Activated naive CD4-positive, alpha-beta T cell treated with anti-CD3 and anti-CD28 coated beads, Interleukin-2, amount 50 U/mL, for 24 hours (primary cell): ENCODE data around the gene SPOCK3.
"Not testable (repeated sequence)": the region's sequence is repeated elsewhere in the genome, so short reads cannot be mapped to it uniquely, and the experiment has no call there.

Experiments
- H3K27ac Mint-ChIP-seq: one replicate; pipeline ENCODE4 v1.8.0; 2021; ENCODE audit warnings: mild to moderate bottlenecking, mixed read lengths
- H3K27me3 Mint-ChIP-seq: one replicate; pipeline ENCODE4 v1.8.0; 2021; ENCODE audit warnings: mixed read lengths
- H3K36me3 Mint-ChIP-seq: one replicate; pipeline ENCODE4 v1.8.0; 2021; ENCODE audit warnings: mixed read lengths
- H3K4me1 Mint-ChIP-seq: one replicate; pipeline ENCODE4 v1.8.0; 2021; ENCODE audit warnings: mixed read lengths
- H3K4me3 Mint-ChIP-seq: one replicate; pipeline ENCODE4 v1.8.0; 2021; ENCODE audit warnings: mild to moderate bottlenecking, mixed read lengths
- H3K9me3 Mint-ChIP-seq: one replicate; pipeline ENCODE4 v1.8.0; 2021; ENCODE audit warnings: mixed read lengths

Gene SPOCK3

DNA sequence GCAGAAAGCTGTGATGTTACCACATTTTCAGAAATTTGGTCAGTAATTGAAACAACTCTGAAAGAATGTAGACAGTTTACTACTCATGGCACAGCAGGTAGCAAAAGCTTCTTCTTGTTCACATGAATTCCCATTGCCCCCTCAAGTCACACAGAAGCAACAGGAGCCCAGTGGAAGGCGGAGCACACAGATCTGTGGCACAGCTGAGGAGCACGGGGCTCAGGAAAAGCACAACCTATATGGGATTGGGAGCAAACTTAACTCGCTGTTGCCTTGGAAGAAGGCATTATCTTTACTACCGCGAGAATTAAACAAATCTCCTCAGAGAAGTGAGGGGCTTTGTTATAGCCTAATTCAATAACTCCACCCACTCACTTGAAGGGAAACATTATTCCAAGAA, 358.5 kb downstream of the SPOCK3 start:
- no peak overlapping the region for H3K4me3 Mint-ChIP-seq
- H3K27me3 Mint-ChIP-seq: no peaks in the 10 kb centered on the region
- no peaks in the 10 kb centered on the region for H3K36me3 Mint-ChIP-seq
- no peak overlapping the region for H3K27ac Mint-ChIP-seq
- H3K4me1 Mint-ChIP-seq: no peaks in the 10 kb centered on the region
- H3K9me3 Mint-ChIP-seq: peaks cover 10% of the 10 kb centered on the region

GRCh38 chr4:166862032-166862431, 372.3 kb downstream of the SPOCK3 start:
- no peaks in the 10 kb centered on the region for H3K4me1 Mint-ChIP-seq
- no peak overlapping the region for H3K27ac Mint-ChIP-seq
- peaks cover 6% of the 10 kb centered on the region for H3K9me3 Mint-ChIP-seq

DNA sequence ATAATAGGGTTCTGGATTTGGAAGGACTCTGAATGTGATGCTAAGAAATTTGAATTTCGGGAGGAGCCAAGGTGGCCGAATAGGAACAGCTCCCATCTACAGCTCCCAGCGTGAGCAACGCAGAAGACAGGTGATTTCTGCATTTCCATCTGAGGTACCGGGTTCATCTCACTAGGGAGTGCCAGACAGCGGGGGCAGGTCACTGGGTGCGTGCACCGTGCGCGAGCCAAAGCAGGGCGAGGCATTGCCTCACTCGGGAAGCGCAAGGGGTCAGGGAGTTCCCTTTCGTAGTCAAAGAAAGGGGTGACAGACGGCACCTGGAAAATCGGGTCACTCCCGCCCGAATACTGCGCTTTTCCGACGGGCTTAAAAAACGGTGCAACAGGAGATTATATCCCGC, 383.9 kb downstream of the SPOCK3 start:
- not testable (repeated sequence) for H3K9me3 Mint-ChIP-seq, H3K27ac Mint-ChIP-seq, H3K4me3 Mint-ChIP-seq, H3K36me3 Mint-ChIP-seq, H3K4me1 Mint-ChIP-seq, H3K27me3 Mint-ChIP-seq

More at GRCh38 chr4:166862032-166862431, 372.3 kb downstream of the SPOCK3 start:
- H3K36me3 Mint-ChIP-seq: no peaks in the 10 kb centered on the region
- no peaks in the 10 kb centered on the region for H3K27me3 Mint-ChIP-seq
- H3K4me3 Mint-ChIP-seq: no peak overlapping the region

DNA sequence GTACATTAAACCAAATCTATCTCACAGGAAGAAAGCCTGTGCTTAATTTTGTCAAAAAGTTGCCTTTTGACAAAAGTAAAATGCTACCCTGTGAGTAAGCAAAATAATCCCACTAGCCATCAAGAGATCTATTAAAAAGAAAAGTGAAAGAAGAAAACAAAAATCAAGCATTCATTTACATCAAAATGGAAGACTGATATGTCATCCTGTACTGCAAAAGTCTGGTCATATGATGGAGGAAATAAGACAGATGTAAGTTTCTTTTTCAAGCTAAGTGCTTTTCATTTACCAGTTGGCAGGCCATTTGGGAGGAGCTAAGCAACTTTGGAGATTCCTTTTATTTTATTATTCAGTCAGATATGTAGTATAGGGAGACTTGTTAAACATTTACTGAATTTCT, 387.4 kb downstream of the SPOCK3 start:
- Mint-ChIP-seq H3K36me3 (no peaks in the 10 kb centered on the region), H3K4me3 (no peak overlapping the region), H3K27me3 (no peaks in the 10 kb centered on the region), H3K4me1 (no peaks in the 10 kb centered on the region), H3K27ac (no peak overlapping the region), H3K9me3 (no peaks in the 10 kb centered on the region)

GRCh38 chr4:166842795-166843261, 391.5 kb downstream of the SPOCK3 start:
- Mint-ChIP-seq H3K4me1 (no peaks in the 10 kb centered on the region), H3K27me3 (no peaks in the 10 kb centered on the region), H3K36me3 (no peaks in the 10 kb centered on the region), H3K9me3 (peaks cover 3% of the 10 kb centered on the region), H3K27ac (no peak overlapping the region), H3K4me3 (no peak overlapping the region)

- Mint-ChIP-seq H3K36me3 (no peaks in the 10 kb centered on the region), H3K4me1 (no peaks in the 10 kb centered on the region), H3K27me3 (no peaks in the 10 kb centered on the region), H3K27ac (no peak overlapping the region), H3K9me3 (peaks cover 6% of the 10 kb centered on the region), H3K4me3 (no peak overlapping the region)
Measured at GRCh38 chr4:166839615-166840251, 394.6 kb downstream of the SPOCK3 start.

GRCh38 chr4:166838975-166839614, 395.2 kb downstream of the SPOCK3 start:
- Mint-ChIP-seq H3K9me3 (peaks cover 6% of the 10 kb centered on the region), H3K4me3 (no peak overlapping the region), H3K36me3 (no peaks in the 10 kb centered on the region), H3K27me3 (no peaks in the 10 kb centered on the region), H3K4me1 (no peaks in the 10 kb centered on the region), H3K27ac (no peak overlapping the region)

GRCh38 chr4:166836865-166837264, 397.4 kb downstream of the SPOCK3 start:
- no peak overlapping the region for H3K27ac Mint-ChIP-seq
- H3K4me1 Mint-ChIP-seq: no peaks in the 10 kb centered on the region
- H3K4me3 Mint-ChIP-seq: no peak overlapping the region
- no peaks in the 10 kb centered on the region for H3K36me3 Mint-ChIP-seq
- H3K27me3 Mint-ChIP-seq: no peaks in the 10 kb centered on the region
- peaks cover 9% of the 10 kb centered on the region for H3K9me3 Mint-ChIP-seq

DNA sequence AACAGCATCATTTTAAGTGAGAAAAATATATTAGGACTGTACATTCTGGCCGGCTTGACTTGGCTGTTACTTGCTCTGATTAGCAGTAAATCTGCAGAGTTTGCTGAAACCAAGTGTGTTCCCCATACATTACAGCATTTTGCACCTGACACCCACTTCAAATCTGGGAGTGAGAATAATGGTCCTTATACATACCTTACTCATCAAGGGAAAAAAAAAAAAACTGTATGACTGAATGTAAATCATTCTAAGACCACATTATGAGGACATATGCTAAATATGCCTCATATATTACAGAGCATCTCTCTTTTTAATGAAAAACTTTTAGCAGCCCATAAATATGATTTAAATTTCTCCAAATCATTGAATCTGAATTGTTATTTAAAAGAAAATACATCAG, 406.7 kb downstream of the SPOCK3 start:
- no peaks in the 10 kb centered on the region for H3K4me1 Mint-ChIP-seq
- H3K9me3 Mint-ChIP-seq: peaks cover 6% of the 10 kb centered on the region
- H3K36me3 Mint-ChIP-seq: no peaks in the 10 kb centered on the region
- no peak overlapping the region for H3K27ac Mint-ChIP-seq
- no peaks in the 10 kb centered on the region for H3K27me3 Mint-ChIP-seq
- H3K4me3 Mint-ChIP-seq: no peak overlapping the region

DNA sequence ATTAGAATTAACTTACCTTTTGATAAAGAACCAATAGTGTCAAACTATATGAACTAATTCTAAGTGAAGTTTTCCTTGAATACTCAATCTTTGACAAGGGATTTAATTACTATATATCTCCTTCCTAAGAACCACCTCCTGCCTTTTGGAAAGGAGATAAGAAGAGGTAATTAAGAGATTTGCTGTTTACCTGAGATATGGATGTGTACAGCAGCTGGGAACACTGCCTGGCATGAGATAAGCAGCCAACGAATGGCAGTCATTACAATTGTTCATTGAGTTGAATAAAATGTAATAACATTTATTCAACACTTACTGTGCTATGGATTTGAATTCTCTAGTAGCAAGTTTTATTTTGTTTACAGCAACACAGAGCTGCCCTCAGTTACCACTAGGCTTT, 407.1 kb downstream of the SPOCK3 start:
- peaks cover 6% of the 10 kb centered on the region for H3K9me3 Mint-ChIP-seq

GRCh38 chr4:166823848-166824247, 410.4 kb downstream of the SPOCK3 start:
- Mint-ChIP-seq H3K27ac (no peak overlapping the region), H3K4me1 (no peaks in the 10 kb centered on the region)

More for the DNA sequence above, 407.1 kb downstream of the SPOCK3 start:
- no peaks in the 10 kb centered on the region for H3K4me1 Mint-ChIP-seq
- no peaks in the 10 kb centered on the region for H3K27me3 Mint-ChIP-seq
- H3K4me3 Mint-ChIP-seq: no peak overlapping the region
- no peaks in the 10 kb centered on the region for H3K36me3 Mint-ChIP-seq
- H3K27ac Mint-ChIP-seq: no peak overlapping the region

GRCh38 chr4:166823126-166823525, 411.2 kb downstream of the SPOCK3 start:
- H3K27me3 Mint-ChIP-seq: no peaks in the 10 kb centered on the region
- no peaks in the 10 kb centered on the region for H3K4me1 Mint-ChIP-seq
- H3K4me3 Mint-ChIP-seq: no peak overlapping the region
- H3K27ac Mint-ChIP-seq: no peak overlapping the region
- H3K9me3 Mint-ChIP-seq: no peaks in the 10 kb centered on the region
- H3K36me3 Mint-ChIP-seq: no peaks in the 10 kb centered on the region

More at GRCh38 chr4:166823848-166824247, 410.4 kb downstream of the SPOCK3 start:
- Mint-ChIP-seq H3K9me3 (no peaks in the 10 kb centered on the region), H3K4me3 (no peak overlapping the region), H3K27me3 (no peaks in the 10 kb centered on the region), H3K36me3 (no peaks in the 10 kb centered on the region)

DNA sequence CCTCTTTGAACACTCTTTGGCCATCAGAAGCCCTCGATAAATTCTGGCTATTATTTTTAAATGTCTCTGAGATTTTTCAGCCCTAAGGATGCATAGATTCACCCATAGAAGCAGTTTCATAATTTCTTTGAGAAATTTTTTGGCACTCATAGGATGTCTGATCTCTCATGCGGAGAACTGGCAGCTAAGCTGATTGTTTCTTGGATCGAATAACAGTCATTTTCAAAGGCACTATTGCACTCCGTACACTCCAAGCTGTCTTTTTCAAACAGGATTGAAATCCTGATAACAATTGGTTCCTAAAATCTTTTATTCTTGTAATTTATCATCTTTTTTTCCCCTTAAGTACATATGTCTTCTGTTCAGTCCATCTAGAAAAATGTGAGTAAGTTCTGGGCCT, 411.9 kb downstream of the SPOCK3 start:
- no peaks in the 10 kb centered on the region for H3K4me1 Mint-ChIP-seq
- no peak overlapping the region for H3K4me3 Mint-ChIP-seq
- H3K27me3 Mint-ChIP-seq: no peaks in the 10 kb centered on the region
- H3K27ac Mint-ChIP-seq: no peak overlapping the region
- no peaks in the 10 kb centered on the region for H3K36me3 Mint-ChIP-seq
- H3K9me3 Mint-ChIP-seq: no peaks in the 10 kb centered on the region

DNA sequence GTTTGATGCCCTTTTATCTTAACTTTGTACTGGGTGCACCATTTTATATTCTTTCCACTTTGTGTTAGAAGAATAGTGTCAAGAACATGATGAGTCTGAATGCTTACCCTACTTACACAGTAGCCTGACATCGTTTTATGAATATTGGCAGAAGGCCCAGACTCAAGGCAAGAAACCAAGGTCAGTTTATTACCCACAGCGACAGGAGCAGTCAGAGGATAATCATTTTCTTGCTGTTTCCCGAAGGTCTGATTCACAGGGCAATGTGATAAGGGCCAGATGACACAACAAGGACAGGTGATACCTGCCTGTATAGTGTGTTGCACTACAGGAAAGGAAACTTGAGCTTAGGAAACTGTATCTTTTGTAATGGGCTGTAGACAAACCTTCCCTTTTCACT, 417.4 kb downstream of the SPOCK3 start:
- no peaks in the 10 kb centered on the region for H3K27me3 Mint-ChIP-seq
- H3K27ac Mint-ChIP-seq: no peak overlapping the region
- no peaks in the 10 kb centered on the region for H3K9me3 Mint-ChIP-seq
- no peaks in the 10 kb centered on the region for H3K4me1 Mint-ChIP-seq
- no peak overlapping the region for H3K4me3 Mint-ChIP-seq
- no peaks in the 10 kb centered on the region for H3K36me3 Mint-ChIP-seq

DNA sequence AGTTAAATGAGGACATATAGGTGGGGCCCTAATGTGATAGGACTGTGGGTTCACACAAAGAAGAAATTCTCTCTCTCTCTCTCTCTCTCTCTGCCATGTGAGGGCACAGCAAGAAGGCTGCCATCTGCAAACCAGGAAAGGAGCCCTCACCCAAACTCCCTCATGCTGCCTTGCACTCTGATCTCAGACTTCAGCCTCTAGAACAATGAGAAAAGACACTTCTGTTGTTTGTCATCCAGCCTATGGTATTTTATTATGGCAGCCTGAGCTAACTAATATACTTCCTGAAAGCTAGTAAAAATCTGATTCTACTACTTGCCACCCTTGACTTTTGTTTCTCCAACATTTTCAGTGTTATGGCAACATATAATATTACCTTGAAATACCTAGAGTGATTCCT, 425.9 kb downstream of the SPOCK3 start:
- no peaks in the 10 kb centered on the region for H3K36me3 Mint-ChIP-seq
- H3K9me3 Mint-ChIP-seq: no peaks in the 10 kb centered on the region
- H3K27ac Mint-ChIP-seq: no peak overlapping the region
- H3K4me1 Mint-ChIP-seq: no peaks in the 10 kb centered on the region
- no peak overlapping the region for H3K4me3 Mint-ChIP-seq
- no peaks in the 10 kb centered on the region for H3K27me3 Mint-ChIP-seq

- Mint-ChIP-seq H3K9me3 (peaks cover 5% of the 10 kb centered on the region), H3K36me3 (no peaks in the 10 kb centered on the region), H3K4me3 (no peak overlapping the region)
Measured at GRCh38 chr4:166802346-166802745, 431.9 kb downstream of the SPOCK3 start.

GRCh38 chr4:166798126-166798525, 436.2 kb downstream of the SPOCK3 start:
- Mint-ChIP-seq H3K36me3 (no peaks in the 10 kb centered on the region), H3K4me3 (no peak overlapping the region), H3K9me3 (peaks cover 5% of the 10 kb centered on the region), H3K4me1 (no peaks in the 10 kb centered on the region), H3K27me3 (no peaks in the 10 kb centered on the region), H3K27ac (no peak overlapping the region)

More at GRCh38 chr4:166802346-166802745, 431.9 kb downstream of the SPOCK3 start:
- H3K27me3 Mint-ChIP-seq: no peaks in the 10 kb centered on the region
- H3K27ac Mint-ChIP-seq: no peak overlapping the region
- H3K4me1 Mint-ChIP-seq: no peaks in the 10 kb centered on the region
